GM13976 (cell line): ENCODE data around the gene TCF3.

Experiments used
- DNase-seq: peaks from one replicate; pipeline ENCODE4 v3.0.0; 2012; ENCODE audit warnings: low spot score
- CTCF ChIP-seq: IDR thresholded peaks from 2 replicates; pipeline ENCODE4 v1.5.1; 2012; ENCODE audit warnings: borderline replicate concordance, mild to moderate bottlenecking; ENCODE audit not compliant: insufficient read depth; ENCODE audit errors: extremely low read depth, missing control alignments, control extremely low read depth
- in situ Hi-C: fragments of 300-500 bp; cut with MboI; formaldehyde crosslinking; loops from one replicate; pipeline ENCODE4 v1.12.0; 2022; ENCODE audit warnings: low sequenced_read_pairs, mixed read lengths, inconsistent platforms; ENCODE audit not compliant: unreplicated experiment

Gene TCF3

GRCh38 chr19:1576242-1577089 lies 75.9 kb downstream of the TCF3 start:
- in situ Hi-C loops, result no loop called here

GRCh38 chr19:1575323-1576241 lies 76.8 kb downstream of the TCF3 start:
- no peak for DNase-seq
- in situ Hi-C loops, result no loop called here
- no peak for TF ChIP-seq CTCF

More at GRCh38 chr19:1576242-1577089, 75.9 kb downstream of the TCF3 start:
- TF ChIP-seq CTCF, result no peak
- DNase-seq, result no peak

- TF ChIP-seq CTCF, result no peak
- DNase-seq, result no peak
- in situ Hi-C loops, result no loop called here
These were observed 77.9 kb downstream of the TCF3 start for GRCh38 chr19:1574354-1575136.

GRCh38 chr19:1572795-1573194 lies 79.6 kb downstream of the TCF3 start:
- in situ Hi-C loops, result no loop called here
- no peak for DNase-seq
- no peak for TF ChIP-seq CTCF

GRCh38 chr19:1571358-1571757 lies 81.1 kb downstream of the TCF3 start:
- DNase-seq, result no peak
- in situ Hi-C loops, result no loop called here
- no peak for TF ChIP-seq CTCF

GRCh38 chr19:1570836-1571235 lies 81.6 kb downstream of the TCF3 start:
- DNase-seq, result no peak
- TF ChIP-seq CTCF, result no peak
- in situ Hi-C loops, result no loop called here
